Tibial nerve (tissue), 3 donors: ENCODE data around the gene FOSL2.

Experiments used
- CTCF ChIP-seq, 5 experiments: fragments of 200-600 bp in 3 of 5; fragments of 450-650 bp in 2 of 5; sonication (generic) in 3 of 5; IDR thresholded peaks; one replicate each; pipeline ENCODE4 v1.5.1; 2016 to 2019; ENCODE audit warnings: antibody characterized with exemption in 5 of 5, mild to moderate bottlenecking in 3 of 5, moderate library complexity in 2 of 5
- POLR2A ChIP-seq, 2 donors: fragments of 450-650 bp; IDR thresholded peaks; one replicate each; pipeline ENCODE4 v1.6.1; 2017; ENCODE audit warnings: antibody characterized with exemption in 2 of 2, mild to moderate bottlenecking in 2 of 2, moderate library complexity in 2 of 2

- TF ChIP-seq CTCF (IDR thresholded peaks at IDR 0.05) (no peak), POLR2A (IDR thresholded peaks at IDR 0.05) (no peak)
Measured at GRCh38 chr2:28420722-28421121, 28.1 kb downstream of the FOSL2 start.
